B cell (primary cell): Measurements from ENCODE around the gene ALOX15B.

Experiments used
- CTCF ChIP-seq: fragments of 200-600 bp; IDR thresholded peaks from one replicate; pipeline ENCODE4 v1.8.0; 2022; ENCODE audit warnings: antibody characterized with exemption, mild to moderate bottlenecking
- EZH2 ChIP-seq: IDR thresholded peaks from 2 replicates; pipeline ENCODE4 v1.6.1; 2012; ENCODE audit warnings: borderline replicate concordance, low read depth, mild to moderate bottlenecking, moderate library complexity, low read length; ENCODE audit not compliant: insufficient read depth, poor library complexity, severe bottlenecking

GRCh38 chr17:8041249-8041928 is 2.5 kb downstream of the ALOX15B start:
- TF ChIP-seq CTCF (peak; percentile 56), EZH2 (no peak)
